Thymus (tissue), 11 donors: ENCODE results near the gene BAG5. TPM values are rescaled to one million over a fixed set of nuclear protein-coding genes. Genes with fewer than 3 reads are reported as not detected.

Experiments used
- DNase-seq, 9 donors: peaks; one replicate each; pipeline ENCODE4 v3.0.0-alpha.2; 2013; ENCODE audit warnings: low spot score in 9 of 9, low read depth in 6 of 9, missing footprints in 1 of 9
- H3K27ac ChIP-seq, 2 donors: one replicate each; pipeline ENCODE4 v1.5.1; 2013; ENCODE audit warnings: control low read depth in 1 of 2, low read depth in 1 of 2, low read length in 1 of 2, mild to moderate bottlenecking in 1 of 2, moderate library complexity in 1 of 2
- H3K27me3 ChIP-seq, 2 donors: one replicate each; pipeline ENCODE4 v1.5.1; 2013; ENCODE audit warnings: low read length in 1 of 2; ENCODE audit not compliant: control insufficient read depth in 2 of 2, insufficient read depth in 1 of 2
- H3K36me3 ChIP-seq, 2 donors: one replicate each; pipeline ENCODE4 v1.5.1; 2013; ENCODE audit warnings: low read length in 1 of 2, mild to moderate bottlenecking in 1 of 2, moderate library complexity in 1 of 2; ENCODE audit not compliant: control insufficient read depth in 2 of 2, insufficient read depth in 2 of 2
- H3K4me1 ChIP-seq, 2 donors: one replicate each; pipeline ENCODE4 v1.5.1; 2013; ENCODE audit warnings: low read length in 2 of 2; ENCODE audit not compliant: control insufficient read depth in 2 of 2, insufficient read depth in 2 of 2
- H3K4me3 ChIP-seq, 2 donors: one replicate each; pipeline ENCODE4 v1.5.1; 2013; ENCODE audit warnings: low read length in 2 of 2, control low read depth in 1 of 2, mild to moderate bottlenecking in 1 of 2
- H3K9me3 ChIP-seq, 2 donors: one replicate each; pipeline ENCODE4 v1.5.1; 2013; ENCODE audit warnings: low read length in 1 of 2, mild to moderate bottlenecking in 1 of 2; ENCODE audit not compliant: control insufficient read depth in 2 of 2, insufficient read depth in 1 of 2
- WGBS: extraction: QIAGEN DNeasy Blood & Tissue Kit; methylation state at CpG from one replicate; pipeline ENCODE4 v1.1.7; 2013; 5-methylcytosine and 5-hydroxymethylcytosine counted together
- polyA plus RNA-seq: library from polyadenylated mRNA; stranded (reverse); fragments of 200-250 nt; gene quantifications from one replicate; pipeline ENCODE4 v1.2.3, GENCODE V29; 2013
- total RNA-seq: library from RNA; stranded (reverse); fragments of 120-200 nt; gene quantifications from one replicate; pipeline ENCODE4 v1.2.4, GENCODE V29; 2013
- donor health status: healthy.

BAG5 gene
- total and polyA plus RNA-seq, 2 donors = 12.5 to 17.0 TPM

GRCh38 chr14:103545219-103545914 is 17.1 kb downstream of the BAG5 start:
- no peaks in the 10 kb centered on the region for H3K9me3 ChIP-seq
- peaks cover 2% of the 10 kb centered on the region in 2 donors for H3K4me1 ChIP-seq
- no peak overlapping the region for H3K4me3 ChIP-seq
- DNase-seq = no peak
- no peaks in the 10 kb centered on the region for H3K36me3 ChIP-seq
- no peak overlapping the region for H3K27ac ChIP-seq
- peaks cover 2 to 9% of the 10 kb centered on the region in 2 donors for H3K27me3 ChIP-seq
- WGBS = 92% methylated on average over 29 of the region's 29 CpGs

- 94% methylated on average over 35 of the region's 35 CpGs for WGBS
- peaks cover 2% of the 10 kb centered on the region in 2 donors for H3K4me1 ChIP-seq
- no peak overlapping the region for H3K27ac ChIP-seq
These were observed 17.9 kb downstream of the BAG5 start for GRCh38 chr14:103544388-103545218.

GRCh38 chr14:103543721-103544387 is 18.6 kb downstream of the BAG5 start:
- H3K9me3 ChIP-seq = no peaks in the 10 kb centered on the region
- no peak overlapping the region for H3K27ac ChIP-seq
- H3K4me1 ChIP-seq = peaks cover 2% of the 10 kb centered on the region in 2 donors
- H3K27me3 ChIP-seq = peaks cover 2 to 17% of the 10 kb centered on the region in 2 donors
- 96% methylated on average over 19 of the region's 19 CpGs for WGBS
- no peak for DNase-seq
- H3K36me3 ChIP-seq = no peaks in the 10 kb centered on the region
- H3K4me3 ChIP-seq = no peak overlapping the region

More at GRCh38 chr14:103544388-103545218, 17.9 kb downstream of the BAG5 start:
- no peak for DNase-seq
- Histone ChIP-seq H3K4me3 (no peak overlapping the region), H3K27me3 (peaks cover 2 to 11% of the 10 kb centered on the region in 2 donors), H3K9me3 (no peaks in the 10 kb centered on the region), H3K36me3 (no peaks in the 10 kb centered on the region)

GRCh38 chr14:103543140-103543539 is 19.3 kb downstream of the BAG5 start:
- Histone ChIP-seq H3K27me3 (peaks cover 2 to 22% of the 10 kb centered on the region in 2 donors), H3K9me3 (no peaks in the 10 kb centered on the region), H3K4me1 (peaks cover 2% of the 10 kb centered on the region in 2 donors), H3K4me3 (no peak overlapping the region), H3K36me3 (no peaks in the 10 kb centered on the region), H3K27ac (no peak overlapping the region)
- 93% methylated on average over 10 of the region's 10 CpGs for WGBS
- DNase-seq = no peak

GRCh38 chr14:103542605-103543088 is 19.8 kb downstream of the BAG5 start:
- no peak overlapping the region for H3K27ac ChIP-seq
- H3K36me3 ChIP-seq = no peaks in the 10 kb centered on the region
- 58% methylated on average over 18 of the region's 18 CpGs for WGBS
- peaks cover 2 to 23% of the 10 kb centered on the region in 2 donors for H3K27me3 ChIP-seq
- no peak overlapping the region for H3K4me3 ChIP-seq
- H3K4me1 ChIP-seq = peaks cover 2% of the 10 kb centered on the region in 2 donors
- DNase-seq = no peak
- H3K9me3 ChIP-seq = no peaks in the 10 kb centered on the region

GRCh38 chr14:103541709-103542604 is 20.5 kb downstream of the BAG5 start:
- DNase-seq = no peak

GRCh38 chr14:103540821-103541708 is 21.4 kb downstream of the BAG5 start:
- DNase-seq = no peak
- peaks cover 0 to 2% of the 10 kb centered on the region in 2 donors for H3K4me1 ChIP-seq
- no peak overlapping the region for H3K4me3 ChIP-seq
- H3K9me3 ChIP-seq = no peaks in the 10 kb centered on the region
- WGBS = 82% methylated on average over 17 of the region's 17 CpGs
- no peak overlapping the region for H3K27ac ChIP-seq
- H3K36me3 ChIP-seq = no peaks in the 10 kb centered on the region
- peaks cover 0 to 23% of the 10 kb centered on the region in 2 donors for H3K27me3 ChIP-seq

More at GRCh38 chr14:103541709-103542604, 20.5 kb downstream of the BAG5 start:
- no peaks in the 10 kb centered on the region for H3K9me3 ChIP-seq
- peaks cover 2 to 23% of the 10 kb centered on the region in 2 donors for H3K27me3 ChIP-seq
- H3K4me3 ChIP-seq = no peak overlapping the region
- H3K4me1 ChIP-seq = peaks cover 2% of the 10 kb centered on the region in 2 donors
- 84% methylated on average over 33 of the region's 33 CpGs for WGBS
- no peak overlapping the region for H3K27ac ChIP-seq
- H3K36me3 ChIP-seq = no peaks in the 10 kb centered on the region
